ENCODE measurements around the gene CCDC83. TPM values are rescaled to one million over a fixed set of nuclear protein-coding genes. Genes with fewer than 3 reads are reported as not detected.

The CCDC83 gene
- total and polyA plus RNA-seq, 2 donors (not counting 3 experiments of a cell fraction or from before 2014, with no cell fraction given) = not detected

DNA sequence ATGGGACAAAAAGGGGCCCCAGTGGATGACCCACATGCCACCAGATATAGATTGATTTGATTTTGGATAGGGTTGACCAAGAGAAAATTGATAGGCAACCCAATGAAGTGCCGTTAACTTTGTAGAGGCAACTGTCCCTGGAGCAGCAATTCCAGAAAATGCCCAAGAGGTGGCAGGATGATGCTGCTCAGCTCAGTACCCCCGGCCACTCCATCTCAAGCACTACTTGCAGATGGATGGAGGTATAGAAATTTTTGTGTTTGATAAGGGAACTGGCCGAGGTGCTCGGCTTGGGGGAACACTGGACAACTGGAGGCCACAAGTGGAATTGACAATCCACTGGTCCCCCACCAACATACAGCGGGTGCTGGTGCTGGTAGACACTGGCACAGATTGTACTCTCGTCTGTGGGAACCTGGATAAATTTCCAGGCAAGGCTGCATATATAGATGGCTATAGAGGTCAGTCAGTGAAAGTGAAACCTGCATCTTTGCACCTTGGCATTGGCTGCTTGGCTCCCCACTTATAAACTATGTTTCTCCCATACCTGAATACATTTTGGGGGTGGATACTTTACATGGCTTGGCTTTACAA is 86.3 kb downstream of the CCDC83 start:
- Histone ChIP-seq H3K9me1 (replicated peaks; ENCODE audit: control insufficient read depth, extremely low read depth, insufficient read depth, low read length) (no peaks in the 10 kb centered on the region), H3K79me2 (ENCODE audit: control insufficient read depth, insufficient read depth, low read length) (no peaks in the 10 kb centered on the region), H3K27ac (ENCODE audit: insufficient read depth, low read depth, low read length) (no peak overlapping the region), H3K4me2 (ENCODE audit: insufficient read depth, low read length) (no peak overlapping the region), H3K36me3 (ENCODE audit: control insufficient read depth in 2 of 2, extremely low read depth in 1 of 2, insufficient read depth in 2 of 2, low read length in 2 of 2) (no peaks in the 10 kb centered on the region), H3K4me3 (replicated peaks in 1 of 3; ENCODE audit: insufficient read depth in 1 of 3, low read depth in 1 of 3, low read length in 3 of 3) (no peak overlapping the region), H3K9me3 (replicated peaks; ENCODE audit: control insufficient read depth, insufficient read depth, low read length) (no peaks in the 10 kb centered on the region), H2AFZ (ENCODE audit: low read depth, low read length) (no peak overlapping the region), H3K9ac (replicated peaks; ENCODE audit: extremely low read depth, insufficient read depth, low read length) (no peak overlapping the region), H3K4me1 (ENCODE audit: control insufficient read depth, extremely low read depth, insufficient read depth, low read length) (peaks cover 12% of the 10 kb centered on the region), H3K27me3 (ENCODE audit: control insufficient read depth in 2 of 2, insufficient read depth in 2 of 2, low read length in 2 of 2) (no peaks in the 10 kb centered on the region), H4K20me1 (replicated peaks; ENCODE audit: control insufficient read depth, extremely low read depth, insufficient read depth, low read length) (no peaks in the 10 kb centered on the region)
- dilution Hi-C loops (cut with MboI; ENCODE audit: extremely low pct_ligation_motif_present, low sequenced_read_pairs) (no loop called here), intact Hi-C loops (cut with micrococcal nuclease) (loop anchor here (1.0 to 10.0 kb wide), 6 partner anchors 101 to 351 kb away; no protein-coding TSS in a partner anchor)
- FAIRE-seq = peak; percentile 80
- DNase-seq (ENCODE audit: low read depth, low spot score) = peak; percentile 71
- no TSS peak for BruUV-seq (replicated peaks)
- TF ChIP-seq, protein P1, sequence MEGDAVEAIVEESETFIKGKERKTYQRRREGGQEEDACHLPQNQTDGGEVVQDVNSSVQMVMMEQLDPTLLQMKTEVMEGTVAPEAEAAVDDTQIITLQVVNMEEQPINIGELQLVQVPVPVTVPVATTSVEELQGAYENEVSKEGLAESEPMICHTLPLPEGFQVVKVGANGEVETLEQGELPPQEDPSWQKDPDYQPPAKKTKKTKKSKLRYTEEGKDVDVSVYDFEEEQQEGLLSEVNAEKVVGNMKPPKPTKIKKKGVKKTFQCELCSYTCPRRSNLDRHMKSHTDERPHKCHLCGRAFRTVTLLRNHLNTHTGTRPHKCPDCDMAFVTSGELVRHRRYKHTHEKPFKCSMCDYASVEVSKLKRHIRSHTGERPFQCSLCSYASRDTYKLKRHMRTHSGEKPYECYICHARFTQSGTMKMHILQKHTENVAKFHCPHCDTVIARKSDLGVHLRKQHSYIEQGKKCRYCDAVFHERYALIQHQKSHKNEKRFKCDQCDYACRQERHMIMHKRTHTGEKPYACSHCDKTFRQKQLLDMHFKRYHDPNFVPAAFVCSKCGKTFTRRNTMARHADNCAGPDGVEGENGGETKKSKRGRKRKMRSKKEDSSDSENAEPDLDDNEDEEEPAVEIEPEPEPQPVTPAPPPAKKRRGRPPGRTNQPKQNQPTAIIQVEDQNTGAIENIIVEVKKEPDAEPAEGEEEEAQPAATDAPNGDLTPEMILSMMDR (IDR thresholded peaks at IDR 0.05; ENCODE audit: extremely low read depth in 1 of 2, insufficient read depth in 1 of 2, low read depth in 1 of 2, low read length in 2 of 2) = peak; percentile 76
- TF ChIP-seq FOS (IDR thresholded peaks at IDR 0.05; ENCODE audit: borderline replicate concordance, insufficient read depth, low read length) = no peak
- POLR2A ChIA-PET = no interaction called here
- CTCF ChIA-PET = interaction anchor here (0.6 to 1.6 kb wide), 7 partner anchors 20 to 350 kb away, joined by 3 to 11 read pairs (median 3); partner anchors contain the start of gene CCDC83

DNA sequence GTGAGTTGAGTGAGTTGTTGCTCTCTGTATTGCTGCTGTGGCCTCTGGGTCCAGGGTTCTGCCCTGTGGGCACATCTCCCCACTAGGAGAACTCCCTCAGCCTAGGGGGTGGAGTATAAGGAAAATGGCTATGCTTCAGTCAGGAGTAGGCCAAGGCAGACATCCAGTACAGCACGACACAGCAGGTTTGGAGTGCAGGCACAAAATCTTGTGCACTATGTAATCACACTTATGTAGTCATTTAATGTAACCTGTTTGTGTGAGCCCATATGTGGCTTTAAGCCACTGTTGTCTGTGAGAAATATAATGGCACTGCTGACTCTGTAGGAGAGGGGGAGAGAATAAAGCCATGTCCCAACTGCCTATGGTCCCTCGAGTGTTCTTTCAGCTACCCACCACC is 90.1 kb downstream of the CCDC83 start:
- POLR2A ChIA-PET = no interaction called here
- Histone ChIP-seq H3K4me1 (ENCODE audit: control insufficient read depth, extremely low read depth, insufficient read depth, low read length) (peaks cover 38% of the 10 kb centered on the region), H3K4me2 (ENCODE audit: insufficient read depth, low read length) (no peak overlapping the region), H3K4me3 (replicated peaks in 1 of 3; ENCODE audit: insufficient read depth in 1 of 3, low read depth in 1 of 3, low read length in 3 of 3) (no peak overlapping the region), H3K9ac (replicated peaks; ENCODE audit: extremely low read depth, insufficient read depth, low read length) (no peak overlapping the region), H2AFZ (ENCODE audit: low read depth, low read length) (no peak overlapping the region), H3K36me3 (ENCODE audit: control insufficient read depth in 2 of 2, extremely low read depth in 1 of 2, insufficient read depth in 2 of 2, low read length in 2 of 2) (no peaks in the 10 kb centered on the region), H4K20me1 (replicated peaks; ENCODE audit: control insufficient read depth, extremely low read depth, insufficient read depth, low read length) (no peaks in the 10 kb centered on the region), H3K9me1 (replicated peaks; ENCODE audit: control insufficient read depth, extremely low read depth, insufficient read depth, low read length) (no peaks in the 10 kb centered on the region), H3K27ac (ENCODE audit: insufficient read depth, low read depth, low read length) (no peak overlapping the region), H3K79me2 (ENCODE audit: control insufficient read depth, insufficient read depth, low read length) (no peaks in the 10 kb centered on the region), H3K9me3 (replicated peaks; ENCODE audit: control insufficient read depth, insufficient read depth, low read length) (no peaks in the 10 kb centered on the region), H3K27me3 (ENCODE audit: control insufficient read depth in 2 of 2, insufficient read depth in 2 of 2, low read length in 2 of 2) (no peaks in the 10 kb centered on the region)
- DNase-seq (ENCODE audit: low read depth, low spot score) (no peak), FAIRE-seq (no peak)
- CTCF ChIA-PET = interaction anchor here (1.0 kb wide), 1 partner anchor 346 kb away, joined by 3 read pairs; no protein-coding TSS in a partner anchor
- no TSS peak for BruUV-seq (replicated peaks)
- intact Hi-C loops (cut with micrococcal nuclease) = loop anchor here (10.0 kb wide), 1 partner anchor 250 kb away; no protein-coding TSS in a partner anchor
- TF ChIP-seq, protein P1 (IDR thresholded peaks at IDR 0.05; ENCODE audit: extremely low read depth in 1 of 2, insufficient read depth in 1 of 2, low read depth in 1 of 2, low read length in 2 of 2) = no peak
- dilution Hi-C loops (cut with MboI; ENCODE audit: extremely low pct_ligation_motif_present, low sequenced_read_pairs) = no loop called here

Measured in endothelial cell of umbilical vein (primary cell).